Spleen (tissue), 7 donors: Measurements from ENCODE around the gene GMEB2.

ENCODE experiments used
- POLR2A ChIP-seq, 3 donors: fragments of 450-650 bp; IDR thresholded peaks; one replicate each; pipeline ENCODE4 v1.5.1; 2017; ENCODE audit warnings: antibody characterized with exemption in 3 of 3, mild to moderate bottlenecking in 1 of 3
- POLR2AphosphoS5 ChIP-seq, 3 donors: sonication (generic); formaldehyde crosslinking; IDR thresholded peaks; one replicate each; pipeline ENCODE4 v1.5.1; 2017; ENCODE audit warnings: antibody characterized with exemption in 3 of 3
- TF ChIP-seq, protein P1 (sequence below), 11 experiments: fragments of 200-600 bp in 7 of 11; fragments of 450-650 bp in 4 of 11; sonication (generic) in 4 of 11; IDR thresholded peaks in 8 of 11; conservative IDR thresholded peaks in 3 of 11; 1 replicate in 7 of 11; 2 replicates in 4 of 11; pipeline versions ENCODE4 v1.4.0 to v1.8.0; 2016 to 2021; ENCODE audit warnings: antibody characterized with exemption in 11 of 11, inconsistent platforms in 4 of 11, mild to moderate bottlenecking in 1 of 11
- donor health status: DM: no; HTN: no; CAD: no; lungs with moderate emphysema.
- donor health status: DM: no; HTN: no; CAD: no.
- donor health status: DM: no; HTN: no; CAD: no.

DNA sequence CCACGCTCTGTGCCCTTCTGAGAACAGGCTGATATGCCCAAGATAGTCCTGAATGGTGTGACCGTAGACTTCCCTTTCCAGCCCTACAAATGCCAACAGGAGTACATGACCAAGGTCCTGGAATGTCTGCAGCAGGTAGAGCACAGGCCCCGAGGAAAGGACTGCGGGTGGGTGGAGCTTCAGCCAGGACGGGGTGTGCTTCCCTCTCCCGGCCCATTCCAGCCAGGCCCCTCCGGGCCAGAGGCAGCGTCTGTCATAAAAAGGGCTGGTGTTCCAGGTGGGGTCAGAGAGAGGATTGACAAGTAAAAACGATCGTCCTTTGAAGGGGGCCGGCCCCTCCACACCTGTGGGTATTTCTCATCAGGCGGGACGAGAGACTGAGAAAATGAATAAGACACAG, 32.5 kb upstream of the GMEB2 start:
- TF ChIP-seq, protein P1, sequence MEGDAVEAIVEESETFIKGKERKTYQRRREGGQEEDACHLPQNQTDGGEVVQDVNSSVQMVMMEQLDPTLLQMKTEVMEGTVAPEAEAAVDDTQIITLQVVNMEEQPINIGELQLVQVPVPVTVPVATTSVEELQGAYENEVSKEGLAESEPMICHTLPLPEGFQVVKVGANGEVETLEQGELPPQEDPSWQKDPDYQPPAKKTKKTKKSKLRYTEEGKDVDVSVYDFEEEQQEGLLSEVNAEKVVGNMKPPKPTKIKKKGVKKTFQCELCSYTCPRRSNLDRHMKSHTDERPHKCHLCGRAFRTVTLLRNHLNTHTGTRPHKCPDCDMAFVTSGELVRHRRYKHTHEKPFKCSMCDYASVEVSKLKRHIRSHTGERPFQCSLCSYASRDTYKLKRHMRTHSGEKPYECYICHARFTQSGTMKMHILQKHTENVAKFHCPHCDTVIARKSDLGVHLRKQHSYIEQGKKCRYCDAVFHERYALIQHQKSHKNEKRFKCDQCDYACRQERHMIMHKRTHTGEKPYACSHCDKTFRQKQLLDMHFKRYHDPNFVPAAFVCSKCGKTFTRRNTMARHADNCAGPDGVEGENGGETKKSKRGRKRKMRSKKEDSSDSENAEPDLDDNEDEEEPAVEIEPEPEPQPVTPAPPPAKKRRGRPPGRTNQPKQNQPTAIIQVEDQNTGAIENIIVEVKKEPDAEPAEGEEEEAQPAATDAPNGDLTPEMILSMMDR (IDR thresholded peaks at IDR 0.05 in 8 of 11, conservative IDR thresholded peaks at IDR 0.05 in 3 of 11): no peak
- no peak for TF ChIP-seq POLR2A (IDR thresholded peaks at IDR 0.05)
- TF ChIP-seq POLR2AphosphoS5 (IDR thresholded peaks at IDR 0.05): no peak
